Nephron (organoid): ENCODE results near the gene ASS1.

Experiments used
- H3K27ac Mint-ChIP-seq, 3 experiments: 2 replicates each; pipeline ENCODE4 v1.8.0; 2020; ENCODE audit warnings: mixed read lengths in 3 of 3, mild to moderate bottlenecking in 2 of 3, moderate library complexity in 1 of 3
- H3K27me3 Mint-ChIP-seq: 2 replicates; pipeline ENCODE4 v1.8.0; 2021; ENCODE audit warnings: low read depth, mild to moderate bottlenecking, moderate library complexity, mixed read lengths
- H3K36me3 Mint-ChIP-seq: 2 replicates; pipeline ENCODE4 v1.8.0; 2020; ENCODE audit warnings: low read depth, mixed read lengths
- H3K4me1 Mint-ChIP-seq: 2 replicates; pipeline ENCODE4 v1.8.0; 2020; ENCODE audit warnings: mixed read lengths
- H3K4me3 Mint-ChIP-seq, 3 experiments: 2 replicates each; pipeline ENCODE4 v1.8.0; 2020; ENCODE audit warnings: mild to moderate bottlenecking in 3 of 3, mixed read lengths in 3 of 3, moderate library complexity in 2 of 3
- H3K9me3 Mint-ChIP-seq: 2 replicates; pipeline ENCODE4 v1.8.0; 2020; ENCODE audit warnings: mixed read lengths
- TF ChIP-seq, protein P1 (sequence below), 3 experiments: fragments of 200-600 bp; sonication (generic); IDR thresholded peaks; one replicate each; pipeline ENCODE4 v1.5.0; 2021; ENCODE audit warnings: antibody characterized with exemption in 3 of 3; ENCODE audit not compliant: unreplicated experiment in 3 of 3

ASS1 gene

DNA sequence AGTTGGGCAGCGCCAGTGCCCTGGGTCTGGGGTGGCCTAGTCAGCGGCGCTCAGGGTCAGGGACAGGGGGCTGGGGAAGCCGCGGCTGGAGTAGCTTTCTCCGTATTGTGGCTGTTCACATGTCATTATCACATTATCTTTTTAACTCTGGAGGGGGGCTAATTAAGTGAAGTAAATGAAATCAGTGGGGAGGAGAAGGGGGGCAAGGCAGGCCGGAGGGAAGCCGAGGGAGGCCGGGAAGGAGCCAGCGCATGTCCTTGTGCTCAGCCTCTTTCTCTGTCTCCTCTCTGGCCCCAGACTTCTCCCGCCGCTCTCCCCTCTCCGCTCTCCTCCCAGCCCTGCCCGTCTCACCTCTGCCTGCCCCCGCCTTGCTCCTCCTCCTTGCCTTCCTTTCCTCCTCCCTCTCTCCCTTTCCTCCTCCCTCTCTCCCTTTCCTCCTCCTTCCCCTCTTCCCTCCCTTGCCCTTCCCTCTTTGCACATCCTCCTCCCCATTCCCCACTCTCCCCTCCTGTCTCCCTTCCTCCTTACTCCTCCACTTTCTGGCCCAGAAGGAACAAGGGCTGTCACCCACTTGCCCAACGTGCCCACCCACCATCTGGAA is 38.7 kb downstream of the ASS1 start:
- TF ChIP-seq, protein P1, sequence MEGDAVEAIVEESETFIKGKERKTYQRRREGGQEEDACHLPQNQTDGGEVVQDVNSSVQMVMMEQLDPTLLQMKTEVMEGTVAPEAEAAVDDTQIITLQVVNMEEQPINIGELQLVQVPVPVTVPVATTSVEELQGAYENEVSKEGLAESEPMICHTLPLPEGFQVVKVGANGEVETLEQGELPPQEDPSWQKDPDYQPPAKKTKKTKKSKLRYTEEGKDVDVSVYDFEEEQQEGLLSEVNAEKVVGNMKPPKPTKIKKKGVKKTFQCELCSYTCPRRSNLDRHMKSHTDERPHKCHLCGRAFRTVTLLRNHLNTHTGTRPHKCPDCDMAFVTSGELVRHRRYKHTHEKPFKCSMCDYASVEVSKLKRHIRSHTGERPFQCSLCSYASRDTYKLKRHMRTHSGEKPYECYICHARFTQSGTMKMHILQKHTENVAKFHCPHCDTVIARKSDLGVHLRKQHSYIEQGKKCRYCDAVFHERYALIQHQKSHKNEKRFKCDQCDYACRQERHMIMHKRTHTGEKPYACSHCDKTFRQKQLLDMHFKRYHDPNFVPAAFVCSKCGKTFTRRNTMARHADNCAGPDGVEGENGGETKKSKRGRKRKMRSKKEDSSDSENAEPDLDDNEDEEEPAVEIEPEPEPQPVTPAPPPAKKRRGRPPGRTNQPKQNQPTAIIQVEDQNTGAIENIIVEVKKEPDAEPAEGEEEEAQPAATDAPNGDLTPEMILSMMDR (IDR thresholded peaks at IDR 0.05; ENCODE audit: unreplicated experiment in 3 of 3), result no peak
- Mint-ChIP-seq H3K4me1 (peaks cover 28% of the 10 kb centered on the region), H3K27me3 (peaks cover 59% of the 10 kb centered on the region), H3K4me3 (peak overlapping the region in 1 of 3 experiments; percentile 23), H3K36me3 (peaks cover 5% of the 10 kb centered on the region), H3K9me3 (no peaks in the 10 kb centered on the region), H3K27ac (peak overlapping the region in 1 of 3 experiments; percentile 5)

DNA sequence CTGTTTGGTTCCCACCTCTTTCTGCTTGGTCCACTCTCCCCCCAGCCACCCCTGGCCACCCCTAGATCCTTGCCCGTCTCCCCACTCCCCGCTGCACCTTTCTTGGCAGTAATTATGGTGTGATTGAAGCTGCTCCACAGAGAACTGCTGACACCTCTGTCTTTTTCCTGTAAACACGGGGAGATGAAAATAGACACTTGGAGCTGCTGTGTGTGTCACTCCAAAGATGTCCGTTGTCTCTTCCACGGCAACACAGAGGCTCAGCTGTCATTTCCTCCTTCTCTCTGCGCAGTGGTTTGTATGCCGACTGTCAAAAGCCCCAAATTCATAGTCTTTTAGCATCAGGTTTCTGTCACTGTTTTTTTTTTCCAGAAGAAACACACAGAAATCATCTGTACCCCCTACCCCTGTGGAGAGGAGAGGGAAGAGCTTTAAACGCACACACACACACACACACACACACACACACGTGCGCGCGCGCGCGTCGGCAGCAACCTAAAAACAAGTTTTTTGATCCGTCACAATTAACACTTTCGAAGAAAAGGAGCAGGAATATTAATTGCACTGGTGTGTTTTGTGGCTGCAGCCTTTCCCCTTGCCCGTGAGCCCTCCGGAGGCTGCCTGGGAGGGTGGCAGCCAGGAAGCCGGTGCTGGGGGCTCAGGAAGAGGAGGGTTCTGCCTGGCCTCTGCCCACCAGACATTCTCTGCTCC is 39.8 kb downstream of the ASS1 start:
- Mint-ChIP-seq H3K27ac (peak overlapping the region in 2 of 3 experiments; percentile 4 to 16), H3K36me3 (no peaks in the 10 kb centered on the region), H3K27me3 (peaks cover 50% of the 10 kb centered on the region), H3K4me3 (no peak overlapping the region), H3K9me3 (no peaks in the 10 kb centered on the region), H3K4me1 (peaks cover 22% of the 10 kb centered on the region)
- TF ChIP-seq, protein P1 (IDR thresholded peaks at IDR 0.05; ENCODE audit: unreplicated experiment in 3 of 3), result no peak

DNA sequence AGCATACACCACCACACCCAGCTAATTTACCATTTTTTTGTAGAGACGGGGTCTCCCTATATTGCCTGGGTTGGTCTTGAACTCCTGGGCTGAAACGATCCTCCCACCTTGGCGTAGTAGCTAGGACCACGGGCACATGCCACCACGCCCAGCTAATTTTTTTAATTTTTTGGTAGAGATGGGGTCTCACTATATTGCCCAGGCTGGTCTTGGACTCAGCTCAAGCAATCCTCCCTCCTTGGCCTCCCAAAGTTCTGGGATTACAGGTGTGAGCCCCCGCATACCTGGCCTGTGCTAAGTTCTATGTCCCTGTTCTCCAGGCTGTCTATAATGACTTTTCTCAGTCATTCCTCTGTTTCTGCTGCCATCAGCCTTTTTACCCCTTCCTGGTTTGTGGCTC is 41.3 kb downstream of the ASS1 start:
- H3K4me3 Mint-ChIP-seq, result no peak overlapping the region
- no peaks in the 10 kb centered on the region for H3K36me3 Mint-ChIP-seq
- H3K27me3 Mint-ChIP-seq, result peaks cover 48% of the 10 kb centered on the region
- TF ChIP-seq, protein P1 (IDR thresholded peaks at IDR 0.05; ENCODE audit: unreplicated experiment in 3 of 3), result no peak
- H3K9me3 Mint-ChIP-seq, result no peaks in the 10 kb centered on the region
- H3K27ac Mint-ChIP-seq, result no peak overlapping the region
- H3K4me1 Mint-ChIP-seq, result peaks cover 21% of the 10 kb centered on the region

DNA sequence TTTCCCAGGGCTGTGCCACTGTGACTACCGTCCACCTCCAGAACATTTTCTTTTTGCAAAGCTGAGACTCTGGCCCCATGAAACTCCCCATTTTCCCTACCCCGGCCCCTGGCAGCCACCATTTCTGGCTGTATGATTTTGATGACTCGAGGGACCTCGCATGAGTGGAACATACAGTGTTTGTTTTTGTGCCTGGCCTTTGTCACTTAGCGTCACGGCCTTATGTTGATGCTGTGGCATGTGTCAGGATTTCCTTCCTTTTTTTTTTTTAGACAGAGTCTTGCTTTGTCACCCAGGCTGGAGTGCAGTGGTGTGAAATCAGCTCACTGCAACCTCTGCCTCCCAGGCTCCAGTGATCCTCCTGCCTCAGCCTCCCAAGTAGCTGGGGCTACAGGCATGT is 42.7 kb downstream of the ASS1 start:
- H3K27ac Mint-ChIP-seq, result no peak overlapping the region
- no peaks in the 10 kb centered on the region for H3K36me3 Mint-ChIP-seq
- H3K27me3 Mint-ChIP-seq, result peaks cover 36% of the 10 kb centered on the region
- H3K4me1 Mint-ChIP-seq, result peaks cover 18% of the 10 kb centered on the region
- TF ChIP-seq, protein P1 (IDR thresholded peaks at IDR 0.05; ENCODE audit: unreplicated experiment in 3 of 3), result no peak
- H3K4me3 Mint-ChIP-seq, result no peak overlapping the region
- H3K9me3 Mint-ChIP-seq, result no peaks in the 10 kb centered on the region

DNA sequence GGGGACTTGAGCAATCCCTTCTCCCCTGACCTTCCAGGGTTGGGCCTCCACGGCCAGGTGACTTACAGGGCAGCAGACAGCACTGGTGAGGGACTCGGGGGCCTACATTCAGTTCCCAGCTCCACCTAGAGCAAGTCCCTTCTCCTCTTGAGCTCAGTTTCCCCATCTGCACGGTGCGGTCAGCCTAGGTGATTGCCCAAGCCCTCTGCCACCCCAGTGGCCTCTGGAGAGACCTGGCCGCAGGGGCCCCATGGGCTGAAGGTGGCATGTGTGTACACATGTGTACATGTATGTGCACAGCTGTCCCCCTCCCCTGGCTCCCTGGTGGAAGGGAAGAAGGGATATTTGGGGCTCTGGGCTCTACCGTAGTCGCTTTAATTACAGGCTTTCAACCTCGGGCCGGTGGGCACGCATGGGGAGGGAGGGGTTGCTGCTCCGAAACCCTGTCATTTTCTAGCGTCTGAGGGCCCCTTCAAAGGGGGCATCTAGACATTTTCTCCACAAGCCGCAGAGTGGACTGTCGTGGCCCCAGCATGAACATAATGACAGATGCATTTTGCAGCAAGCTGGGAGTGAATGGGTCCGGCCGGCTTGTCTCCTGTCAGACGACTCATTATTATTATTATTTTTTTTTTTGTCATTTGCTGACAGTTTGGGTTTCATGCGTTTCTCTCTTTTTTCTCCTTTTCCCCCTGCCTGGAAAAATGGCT is 44.0 kb downstream of the ASS1 start:
- TF ChIP-seq, protein P1 (IDR thresholded peaks at IDR 0.05; ENCODE audit: unreplicated experiment in 3 of 3), result no peak
- Mint-ChIP-seq H3K9me3 (no peaks in the 10 kb centered on the region), H3K27me3 (peaks cover 27% of the 10 kb centered on the region), H3K36me3 (no peaks in the 10 kb centered on the region), H3K4me1 (peaks cover 8% of the 10 kb centered on the region), H3K4me3 (no peak overlapping the region), H3K27ac (no peak overlapping the region)
